ENCODE data around the gene KIN.
"Not testable (repeated sequence)": the region's sequence is repeated elsewhere in the genome, so short reads cannot be mapped to it uniquely, and the experiment has no call there.

KIN gene

GRCh38 chr10:7787857-7788638 lies at the start of gene KIN, which contains the start of gene ATP5F1C:
Gene KIN (minus strand): TSS chr10:7787993. CDS start chr10:7787933, 60 bp downstream.
Gene ATP5F1C (plus strand): TSS chr10:7788177. CDS start chr10:7788208, 31 bp downstream.
- DNase-seq (ENCODE audit: low read depth in 1 of 2, low spot score in 1 of 2), result peak; percentile 94 to 97

- DNase-seq (ENCODE audit: low read depth in 1 of 2, low spot score in 1 of 2), result no peak
Measured at GRCh38 chr10:7836571-7836970, 48.8 kb upstream of the KIN start.

GRCh38 chr10:7834262-7834661 lies 46.5 kb upstream of the KIN start:
- DNase-seq (ENCODE audit: low read depth in 1 of 2, low spot score in 1 of 2), result no peak

- no peak for DNase-seq (ENCODE audit: low read depth in 1 of 2, low spot score in 1 of 2)
Measured at GRCh38 chr10:7833210-7833609, 45.4 kb upstream of the KIN start.

- no peak for DNase-seq (ENCODE audit: low read depth in 1 of 2, low spot score in 1 of 2)
Measured at GRCh38 chr10:7832060-7832459, 44.3 kb upstream of the KIN start.

GRCh38 chr10:7829289-7829834 lies 41.6 kb upstream of the KIN start:
- no peak for DNase-seq (ENCODE audit: low read depth in 1 of 2, low spot score in 1 of 2)

- DNase-seq (ENCODE audit: low read depth in 1 of 2, low spot score in 1 of 2), result no peak
Measured at GRCh38 chr10:7826971-7827370, 39.2 kb upstream of the KIN start.

- DNase-seq (ENCODE audit: low read depth in 1 of 2, low spot score in 1 of 2), result no peak
Measured at GRCh38 chr10:7824251-7824650, 36.5 kb upstream of the KIN start.

- peak in 1 of 2 donors; percentile 15 for DNase-seq (ENCODE audit: low read depth in 1 of 2, low spot score in 1 of 2)
Measured at GRCh38 chr10:7819121-7819460, 31.3 kb upstream of the KIN start.

- DNase-seq (ENCODE audit: low read depth in 1 of 2, low spot score in 1 of 2), result peak; percentile 85 to 89
Measured at GRCh38 chr10:7818295-7819120, 30.7 kb upstream of the KIN start, which contains the start of gene TAF3. Gene TAF3 (plus strand): TSS chr10:7818505. CDS start chr10:7818710, 205 bp downstream.

GRCh38 chr10:7817984-7818294 lies 30.1 kb upstream of the KIN start:
- no peak for DNase-seq (ENCODE audit: low read depth in 1 of 2, low spot score in 1 of 2)

- DNase-seq (ENCODE audit: low read depth in 1 of 2, low spot score in 1 of 2), result no peak
Measured at GRCh38 chr10:7817576-7817975, 29.8 kb upstream of the KIN start.

GRCh38 chr10:7813481-7813880 lies 25.7 kb upstream of the KIN start:
- no peak for DNase-seq (ENCODE audit: low read depth in 1 of 2, low spot score in 1 of 2)

- DNase-seq (ENCODE audit: low read depth in 1 of 2, low spot score in 1 of 2), result not testable (repeated sequence)
Measured at GRCh38 chr10:7811743-7812142, 23.9 kb upstream of the KIN start.

- DNase-seq (ENCODE audit: low read depth in 1 of 2, low spot score in 1 of 2), result no peak
Measured at GRCh38 chr10:7811000-7811399, 23.2 kb upstream of the KIN start.

GRCh38 chr10:7810443-7810842 lies 22.6 kb upstream of the KIN start:
- no peak for DNase-seq (ENCODE audit: low read depth in 1 of 2, low spot score in 1 of 2)

GRCh38 chr10:7808686-7809267 lies 21.0 kb upstream of the KIN start:
- no peak for DNase-seq (ENCODE audit: low read depth in 1 of 2, low spot score in 1 of 2)

- no peak for DNase-seq (ENCODE audit: low read depth in 1 of 2, low spot score in 1 of 2)
Measured at GRCh38 chr10:7804741-7805140, 16.9 kb upstream of the KIN start.

- DNase-seq (ENCODE audit: low read depth in 1 of 2, low spot score in 1 of 2), result no peak
Measured at GRCh38 chr10:7804216-7804615, 16.4 kb upstream of the KIN start.

- no peak for DNase-seq (ENCODE audit: low read depth in 1 of 2, low spot score in 1 of 2)
Measured at GRCh38 chr10:7802606-7803005, 14.8 kb upstream of the KIN start.

GRCh38 chr10:7797582-7797981 lies 9.8 kb upstream of the KIN start:
- DNase-seq (ENCODE audit: low read depth in 1 of 2, low spot score in 1 of 2), result no peak

- no peak for DNase-seq (ENCODE audit: low read depth in 1 of 2, low spot score in 1 of 2)
Measured at GRCh38 chr10:7795605-7796004, 7.8 kb upstream of the KIN start.

All from activated CD4-positive, alpha-beta T cell treated with anti-CD3 and anti-CD28 coated beads, Interleukin-2, amount 50 U/mL, for 24 hours (primary cell).